HepG2 (cell line): Measurements from ENCODE around the gene ENO2. TPM values are rescaled to one million over a fixed set of nuclear protein-coding genes. Genes with fewer than 3 reads are reported as not detected.

Experiments used
- HNRNPL ChIP-seq: fragments of 200-400 bp; formaldehyde crosslinking; IDR thresholded peaks from 2 replicates; pipeline ENCODE4 v1.6.1; 2017; ENCODE audit warnings: mild to moderate bottlenecking, low read depth, low read length
- KIAA2018 ChIP-seq: sonication (generic); formaldehyde crosslinking; IDR thresholded peaks from 2 replicates; pipeline ENCODE4 v1.5.0; 2020; ENCODE audit warnings: mild to moderate bottlenecking, missing genetic modification reagents, borderline replicate concordance
- NR0B2 ChIP-seq: sonication (generic); formaldehyde crosslinking; IDR thresholded peaks from 2 replicates; pipeline ENCODE4 v1.4.0; 2020; ENCODE audit warnings: mild to moderate bottlenecking, missing genetic modification reagents
- PITX1 ChIP-seq: sonication (generic); formaldehyde crosslinking; IDR thresholded peaks from 2 replicates; pipeline ENCODE4 v1.5.1; 2020; ENCODE audit warnings: mild to moderate bottlenecking, missing genetic modification reagents
- POLR2A ChIP-seq, 2 experiments: IDR thresholded peaks; 2 replicates each; pipeline ENCODE4 v1.6.1; 2011; ENCODE audit warnings: low read depth in 2 of 2, low read length in 2 of 2, mild to moderate bottlenecking in 1 of 2, moderate library complexity in 1 of 2; ENCODE audit not compliant: insufficient read depth in 1 of 2
- TCF7 ChIP-seq: sonication (generic); IDR thresholded peaks from 2 replicates; pipeline ENCODE4 v1.6.1; 2016; ENCODE audit warnings: antibody characterized with exemption, low read depth
- ZBED4 ChIP-seq: sonication (generic); formaldehyde crosslinking; IDR thresholded peaks from 2 replicates; pipeline ENCODE4 v1.4.0; 2020; ENCODE audit warnings: missing genetic modification reagents, borderline replicate concordance
- ZC3H13 ChIP-seq: sonication (generic); formaldehyde crosslinking; IDR thresholded peaks from 2 replicates; pipeline ENCODE4 v1.8.1; 2023; ENCODE audit warnings: mild to moderate bottlenecking, missing genetic modification reagents, moderate library complexity
- ZNF18 ChIP-seq: sonication (generic); formaldehyde crosslinking; IDR thresholded peaks from 2 replicates; pipeline ENCODE4 v1.8.0; 2022; ENCODE audit warnings: mild to moderate bottlenecking, missing genetic modification reagents; ENCODE audit not compliant: insufficient replicate concordance
- ZNF570 ChIP-seq: sonication (generic); formaldehyde crosslinking; IDR thresholded peaks from 2 replicates; pipeline ENCODE4 v1.4.0; 2020; ENCODE audit warnings: mild to moderate bottlenecking, missing genetic modification reagents, borderline replicate concordance
- ZNF710 ChIP-seq: sonication (generic); formaldehyde crosslinking; IDR thresholded peaks from 2 replicates; pipeline ENCODE4 v1.5.0; 2020; ENCODE audit warnings: mild to moderate bottlenecking, missing genetic modification reagents, borderline replicate concordance
- ZNF781 ChIP-seq: sonication (generic); formaldehyde crosslinking; IDR thresholded peaks from 2 replicates; pipeline ENCODE4 v1.5.1; 2020; ENCODE audit warnings: borderline replicate concordance, mild to moderate bottlenecking, missing genetic modification reagents; ENCODE audit errors: not compliant biosample characterization
- polyA plus RNA-seq, 8 experiments: library from polyadenylated mRNA; depleted of rRNA in 3 of 8; stranded (reverse) in 7 of 8; unstranded in 1 of 8; fragments of >200 nt; fragmentation: Illumina TruSeq in 4 of 8; extraction: Trizol in 4 of 8; gene quantifications; 2 replicates each; pipeline versions ENCODE4 v1.2.1 to v1.2.3, GENCODE V29; 2011 to 2016; ENCODE audit warnings: low read depth in 4 of 8, missing spikeins in 1 of 8, mixed read lengths in 1 of 8; ENCODE audit not compliant: insufficient read depth in 1 of 8
- total RNA-seq, 5 experiments: library from RNA; depleted of rRNA; stranded (reverse); fragments of >200 nt; fragmentation: Illumina TruSeq; extraction: Trizol; gene quantifications; 2 replicates each; pipeline ENCODE4 v1.2.3, GENCODE V29; 2016; ENCODE audit warnings: low read depth in 1 of 5

Gene ENO2
- total and polyA plus RNA-seq, 2 of the 13 experiments (the other 11 are each of a cell fraction or from before 2014, with no cell fraction given), result 19.3 to 136 TPM

- TF ChIP-seq ZNF710 (CRISPR knock-in tag), result peak; percentile 69; the same call in 1 of the 2 replicates
- TF ChIP-seq NR0B2, result 0 out of 2 replicates have a peak, but pooled peaks have one; percentile 18
- TF ChIP-seq ZBED4 (CRISPR knock-in tag), result no peak
- peak in 1 of 2 experiments; percentile 73; a peak in 2 of 4 replicates for TF ChIP-seq POLR2A (IDR thresholded peaks at IDR 0.05; ENCODE audit: insufficient read depth in 1 of 2, low read depth in 2 of 2, low read length in 2 of 2)
- TF ChIP-seq ZNF18 (CRISPR knock-in tag), result no peak
- no peak for TF ChIP-seq HNRNPL
- no peak for TF ChIP-seq PITX1 (CRISPR knock-in tag)
- no peak for TF ChIP-seq TCF7
- TF ChIP-seq ZNF781 (CRISPR knock-in tag), result no peak
- TF ChIP-seq KIAA2018 (CRISPR knock-in tag), result no peak
- TF ChIP-seq ZNF570 (CRISPR knock-in tag), result no peak
- TF ChIP-seq ZC3H13, result no peak; the same call in 1 of the 2 replicates
Observed at GRCh38 chr12:6970096-6970527, 55.7 kb downstream of the ENO2 start (continued).
